SK-N-SH (cell line): Measurements from ENCODE around the gene TSPAN7. TPM values are rescaled to one million over a fixed set of nuclear protein-coding genes. Genes with fewer than 3 reads are reported as not detected.

Experiments used
- CTCF ChIA-PET: fragments of 300-600, 350-600 bp; formaldehyde crosslinking; extraction: SDS; loops from one replicate; lab custom pipeline; 2021; lab: Yijun Ruan, JAX
- POLR2A ChIA-PET: fragments of 350-600 bp; sonication (Branson Sonifier 250); formaldehyde crosslinking; extraction: SDS; loops from one replicate; lab custom pipeline; 2020; ENCODE audit warnings: antibody characterized with exemption, inconsistent platforms; lab: Yijun Ruan, JAX
- DNase-seq: peaks from one replicate; pipeline ENCODE4 v3.0.0; 2012
- H2AFZ ChIP-seq: fragments of 200-600 bp; sonication (generic); 2 replicates; pipeline ENCODE4 v1.8.1; 2016; ENCODE audit warnings: antibody characterized with exemption, mild to moderate bottlenecking, low read depth
- H3F3A ChIP-seq: fragments of 200-600 bp; sonication (generic); replicated peaks from 2 replicates; pipeline ENCODE3; 2016; ENCODE audit warnings: antibody characterized with exemption, mild to moderate bottlenecking; ENCODE audit not compliant: insufficient read depth
- H3K27ac ChIP-seq, 2 experiments: fragments of 200-500 bp in 1 of 2; fragments of 200-600 bp in 1 of 2; sonication (Bioruptor generic) in 1 of 2; sonication (generic), shearing (Covaris generic) in 1 of 2; 2 replicates each; pipeline versions ENCODE4 v1.5.1 to v1.6.1; 2014 to 2016; ENCODE audit warnings: low read depth in 2 of 2, inconsistent platforms in 1 of 2, low read length in 1 of 2, mild to moderate bottlenecking in 1 of 2, mixed read lengths in 1 of 2
- H3K27me3 ChIP-seq: fragments of 200-600 bp; sonication (generic), shearing (Covaris generic); 2 replicates; pipeline ENCODE4 v1.6.1; 2016; ENCODE audit warnings: mixed run types; ENCODE audit not compliant: insufficient read depth
- H3K36me3 ChIP-seq, 2 experiments: fragments of 200-500 bp in 1 of 2; fragments of 200-600 bp in 1 of 2; sonication (Bioruptor generic) in 1 of 2; sonication (generic) in 1 of 2; replicated peaks in 1 of 2; 2 replicates each; pipeline versions ENCODE3 to v1.5.1; 2014 to 2016; ENCODE audit warnings: low read length in 1 of 2, mild to moderate bottlenecking in 1 of 2; ENCODE audit not compliant: insufficient read depth in 2 of 2, control insufficient read depth in 1 of 2
- H3K4me1 ChIP-seq, 2 experiments: fragments of 200-500 bp in 1 of 2; fragments of 200-600 bp in 1 of 2; sonication (Bioruptor generic) in 1 of 2; sonication (generic), shearing (Covaris generic) in 1 of 2; 2 replicates each; pipeline versions ENCODE4 v1.5.1 to v1.6.1; 2014 to 2016; ENCODE audit warnings: low read depth in 1 of 2, low read length in 1 of 2, mixed run types in 1 of 2; ENCODE audit not compliant: insufficient read depth in 2 of 2, control insufficient read depth in 1 of 2
- H3K4me2 ChIP-seq: fragments of 200-600 bp; sonication (generic), shearing (Covaris generic); 2 replicates; pipeline ENCODE4 v1.6.1; 2017; ENCODE audit warnings: mixed run types
- H3K4me3 ChIP-seq, 2 experiments: fragments of 200-500 bp in 1 of 2; fragments of 200-600 bp in 1 of 2; sonication (Bioruptor generic) in 1 of 2; sonication (generic), shearing (Covaris generic) in 1 of 2; 2 replicates each; pipeline versions ENCODE4 v1.5.1 to v1.8.1; 2014 to 2016; ENCODE audit warnings: low read depth in 2 of 2, inconsistent platforms in 1 of 2, low read length in 1 of 2, mild to moderate bottlenecking in 1 of 2, mixed read lengths in 1 of 2, moderate library complexity in 1 of 2
- H3K79me2 ChIP-seq: fragments of 200-600 bp; sonication (generic); 2 replicates; pipeline ENCODE4 v1.8.1; 2017; ENCODE audit warnings: mild to moderate bottlenecking; ENCODE audit not compliant: insufficient read depth
- H3K9ac ChIP-seq: fragments of 200-600 bp; sonication (generic); 2 replicates; pipeline ENCODE4 v1.6.1; 2017; ENCODE audit warnings: mixed run types
- H3K9me2 ChIP-seq: fragments of 200-600 bp; sonication (generic); 2 replicates; pipeline ENCODE4 v1.6.1; 2017; ENCODE audit warnings: mixed run types
- H3K9me3 ChIP-seq: fragments of 200-600 bp; sonication (generic); 2 replicates; pipeline ENCODE4 v1.6.1; 2017; ENCODE audit warnings: mixed run types, mild to moderate bottlenecking, moderate library complexity
- H4K20me1 ChIP-seq: fragments of 200-600 bp; sonication (generic); 2 replicates; pipeline ENCODE4 v1.6.1; 2017; ENCODE audit warnings: mild to moderate bottlenecking, mixed run types; ENCODE audit not compliant: insufficient read depth
- CHD2 ChIP-seq: fragments of 150-350 bp; IDR thresholded peaks from 2 replicates; pipeline ENCODE4 v1.6.1; 2018; ENCODE audit warnings: low read length; ENCODE audit not compliant: partially characterized antibody
- ELF1 ChIP-seq: IDR thresholded peaks from 2 replicates; pipeline ENCODE4 v1.4.0; 2012
- EP300 ChIP-seq, 2 experiments: IDR thresholded peaks; 2 replicates each; pipeline versions ENCODE4 v1.4.0 to v1.6.1; 2012; ENCODE audit warnings: borderline replicate concordance in 1 of 2, low read depth in 1 of 2, low read length in 1 of 2
- FOSL2 ChIP-seq: IDR thresholded peaks from 2 replicates; pipeline ENCODE4 v1.4.0; 2012; ENCODE audit warnings: low read depth, mild to moderate bottlenecking, moderate library complexity, borderline replicate concordance
- FOXJ3 ChIP-seq: sonication (generic); formaldehyde crosslinking; IDR thresholded peaks from 2 replicates; pipeline ENCODE4 v1.5.1; 2020; ENCODE audit warnings: mild to moderate bottlenecking, missing genetic modification reagents
- FOXM1 ChIP-seq: IDR thresholded peaks from 2 replicates; pipeline ENCODE4 v1.4.0; 2012; ENCODE audit warnings: low read depth, mild to moderate bottlenecking
- GABPA ChIP-seq: IDR thresholded peaks from 2 replicates; pipeline ENCODE4 v1.4.0; 2012; ENCODE audit warnings: low read depth, mild to moderate bottlenecking
- GATA2 ChIP-seq: sonication (generic); formaldehyde crosslinking; IDR thresholded peaks from 2 replicates; pipeline ENCODE4 v1.5.0; 2020; ENCODE audit warnings: mild to moderate bottlenecking, missing genetic modification reagents
- JUND ChIP-seq: IDR thresholded peaks from 2 replicates; pipeline ENCODE4 v1.4.0; 2012
- MEF2A ChIP-seq: IDR thresholded peaks from 2 replicates; pipeline ENCODE4 v1.4.0; 2012; ENCODE audit warnings: low read depth, borderline replicate concordance
- NRF1 ChIP-seq: IDR thresholded peaks from 2 replicates; pipeline ENCODE4 v1.6.1; 2012; ENCODE audit warnings: low read depth, mild to moderate bottlenecking, low read length
- PBX3 ChIP-seq: IDR thresholded peaks from 2 replicates; pipeline ENCODE4; 2012
- RAD21 ChIP-seq: IDR thresholded peaks from 2 replicates; pipeline ENCODE4 v1.6.1; 2012; ENCODE audit warnings: mild to moderate bottlenecking, low read length
- RFX5 ChIP-seq: IDR thresholded peaks from 2 replicates; pipeline ENCODE4 v1.6.1; 2012; ENCODE audit warnings: mild to moderate bottlenecking, improper control_type of control experiment, low read length
- RXRA ChIP-seq: IDR thresholded peaks from 2 replicates; pipeline ENCODE4 v1.4.0; 2012; ENCODE audit warnings: low read depth, mild to moderate bottlenecking, borderline replicate concordance
- SIN3A ChIP-seq: IDR thresholded peaks from 2 replicates; pipeline ENCODE4 v1.6.1; 2012; ENCODE audit warnings: low read depth, mild to moderate bottlenecking, low read length, moderate library complexity, borderline replicate concordance
- SMC3 ChIP-seq: IDR thresholded peaks from 2 replicates; pipeline ENCODE4 v1.6.1; 2012; ENCODE audit warnings: low read depth, low read length, improper control_type of control experiment
- TEAD4 ChIP-seq: IDR thresholded peaks from 2 replicates; pipeline ENCODE4 v1.4.0; 2012; ENCODE audit warnings: mild to moderate bottlenecking, borderline replicate concordance; ENCODE audit not compliant: insufficient read depth
- USF2 ChIP-seq: fragments of 150-350 bp; IDR thresholded peaks from 2 replicates; pipeline ENCODE4 v1.6.1; 2017; ENCODE audit warnings: antibody characterized with exemption, low read length, low read depth, borderline replicate concordance
- WGBS: methylation state at CpG from one replicate; pipeline ENCODE4 v1.1.6; 2017; ENCODE audit warnings: low lambda C conversion rate; 5-methylcytosine and 5-hydroxymethylcytosine counted together
- polyA plus RNA-seq, 3 experiments: library from polyadenylated mRNA; depleted of rRNA; stranded (reverse); fragments of >200 nt; gene quantifications; 2 replicates each; pipeline ENCODE4 v1.2.3, GENCODE V29; 2012
- TF ChIP-seq, protein P1 (sequence below): IDR thresholded peaks from 2 replicates; pipeline ENCODE4 v1.4.0; 2012; ENCODE audit warnings: low read depth, borderline replicate concordance
- TF ChIP-seq, protein P2 (sequence below): fragments of 200-600 bp; sonication (generic); IDR thresholded peaks from 2 replicates; pipeline ENCODE4 v1.6.1; 2017; ENCODE audit warnings: antibody characterized with exemption, mild to moderate bottlenecking, moderate library complexity

The TSPAN7 gene
- polyA plus RNA-seq, 1 of the 3 experiments (the other 2 are of a cell fraction) = 0.39 TPM

- ChIA-PET CTCF (interaction anchor here (0.7 to 1.0 kb wide), 2 partner anchors 21 to 110 kb away, joined by 3 to 4 read pairs; no protein-coding TSS in a partner anchor), POLR2A (no interaction called here)
- no peak for TF ChIP-seq CHD2
- TF ChIP-seq GATA2 (CRISPR knock-in tag) = no peak
- TF ChIP-seq RFX5 = no peak
- no peak for TF ChIP-seq ELF1
- no peak for TF ChIP-seq JUND
- no peak for TF ChIP-seq FOXJ3 (CRISPR knock-in tag)
- TF ChIP-seq NRF1 = no peak
- no peak for TF ChIP-seq RAD21
- no peaks in the 10 kb centered on the region for H3K9me3 ChIP-seq
- no peaks in the 10 kb centered on the region for H3K9me2 ChIP-seq
- no peak overlapping the region for H2AFZ ChIP-seq
- H3K4me2 ChIP-seq = no peak overlapping the region
- no peaks in the 10 kb centered on the region for H3K4me1 ChIP-seq
- no peak overlapping the region for H3K9ac ChIP-seq
- H3F3A ChIP-seq = no peaks in the 10 kb centered on the region
- H3K27me3 ChIP-seq = no peaks in the 10 kb centered on the region
- no peak for DNase-seq
- no peak overlapping the region for H3K27ac ChIP-seq
- no peaks in the 10 kb centered on the region for H3K36me3 ChIP-seq
- H4K20me1 ChIP-seq = no peaks in the 10 kb centered on the region
- WGBS = 13% methylated on average over 1 of the region's 1 CpG
- no peak overlapping the region for H3K4me3 ChIP-seq
- no peaks in the 10 kb centered on the region for H3K79me2 ChIP-seq
Measured at GRCh38 chrX:38552721-38553120, 8.6 kb upstream of the TSPAN7 start.

- no peaks in the 10 kb centered on the region for H3K9me2 ChIP-seq
- H2AFZ ChIP-seq = no peak overlapping the region
- H3K36me3 ChIP-seq = no peaks in the 10 kb centered on the region
- H3K4me2 ChIP-seq = no peak overlapping the region
- TF ChIP-seq RXRA = no peak
- TF ChIP-seq TEAD4 = no peak
- no peak for TF ChIP-seq USF2
- TF ChIP-seq SMC3 = no peak
- TF ChIP-seq FOXM1 = no peak
- no peak for TF ChIP-seq PBX3
- no peak for TF ChIP-seq GABPA
- TF ChIP-seq JUND = no peak
- no peak for TF ChIP-seq EP300 (IDR thresholded peaks at IDR 0.05; ENCODE audit: borderline replicate concordance in 1 of 2, low read depth in 1 of 2, low read length in 1 of 2)
- TF ChIP-seq GATA2 (CRISPR knock-in tag) = no peak
- TF ChIP-seq, protein P1, sequence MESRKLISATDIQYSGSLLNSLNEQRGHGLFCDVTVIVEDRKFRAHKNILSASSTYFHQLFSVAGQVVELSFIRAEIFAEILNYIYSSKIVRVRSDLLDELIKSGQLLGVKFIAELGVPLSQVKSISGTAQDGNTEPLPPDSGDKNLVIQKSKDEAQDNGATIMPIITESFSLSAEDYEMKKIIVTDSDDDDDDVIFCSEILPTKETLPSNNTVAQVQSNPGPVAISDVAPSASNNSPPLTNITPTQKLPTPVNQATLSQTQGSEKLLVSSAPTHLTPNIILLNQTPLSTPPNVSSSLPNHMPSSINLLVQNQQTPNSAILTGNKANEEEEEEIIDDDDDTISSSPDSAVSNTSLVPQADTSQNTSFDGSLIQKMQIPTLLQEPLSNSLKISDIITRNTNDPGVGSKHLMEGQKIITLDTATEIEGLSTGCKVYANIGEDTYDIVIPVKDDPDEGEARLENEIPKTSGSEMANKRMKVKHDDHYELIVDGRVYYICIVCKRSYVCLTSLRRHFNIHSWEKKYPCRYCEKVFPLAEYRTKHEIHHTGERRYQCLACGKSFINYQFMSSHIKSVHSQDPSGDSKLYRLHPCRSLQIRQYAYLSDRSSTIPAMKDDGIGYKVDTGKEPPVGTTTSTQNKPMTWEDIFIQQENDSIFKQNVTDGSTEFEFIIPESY = no peak
- TF ChIP-seq FOSL2 = no peak
- TF ChIP-seq ELF1 = no peak
- no peak for TF ChIP-seq FOXJ3 (CRISPR knock-in tag)
- no peak for TF ChIP-seq MEF2A
- no peak for TF ChIP-seq SIN3A
- TF ChIP-seq RAD21 = no peak
- TF ChIP-seq, protein P2, sequence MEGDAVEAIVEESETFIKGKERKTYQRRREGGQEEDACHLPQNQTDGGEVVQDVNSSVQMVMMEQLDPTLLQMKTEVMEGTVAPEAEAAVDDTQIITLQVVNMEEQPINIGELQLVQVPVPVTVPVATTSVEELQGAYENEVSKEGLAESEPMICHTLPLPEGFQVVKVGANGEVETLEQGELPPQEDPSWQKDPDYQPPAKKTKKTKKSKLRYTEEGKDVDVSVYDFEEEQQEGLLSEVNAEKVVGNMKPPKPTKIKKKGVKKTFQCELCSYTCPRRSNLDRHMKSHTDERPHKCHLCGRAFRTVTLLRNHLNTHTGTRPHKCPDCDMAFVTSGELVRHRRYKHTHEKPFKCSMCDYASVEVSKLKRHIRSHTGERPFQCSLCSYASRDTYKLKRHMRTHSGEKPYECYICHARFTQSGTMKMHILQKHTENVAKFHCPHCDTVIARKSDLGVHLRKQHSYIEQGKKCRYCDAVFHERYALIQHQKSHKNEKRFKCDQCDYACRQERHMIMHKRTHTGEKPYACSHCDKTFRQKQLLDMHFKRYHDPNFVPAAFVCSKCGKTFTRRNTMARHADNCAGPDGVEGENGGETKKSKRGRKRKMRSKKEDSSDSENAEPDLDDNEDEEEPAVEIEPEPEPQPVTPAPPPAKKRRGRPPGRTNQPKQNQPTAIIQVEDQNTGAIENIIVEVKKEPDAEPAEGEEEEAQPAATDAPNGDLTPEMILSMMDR = no peak
- ChIA-PET POLR2A (no interaction called here), CTCF (no interaction called here)
- H4K20me1 ChIP-seq = no peaks in the 10 kb centered on the region
- H3F3A ChIP-seq = no peaks in the 10 kb centered on the region
- no peak overlapping the region for H3K4me3 ChIP-seq
- H3K9me3 ChIP-seq = no peaks in the 10 kb centered on the region
- peaks cover 8% of the 10 kb centered on the region; the same call in 1 of the 2 replicates for H3K27me3 ChIP-seq
- 40% methylated on average over 2 of the region's 2 CpGs for WGBS
- no peaks in the 10 kb centered on the region for H3K79me2 ChIP-seq
- H3K4me1 ChIP-seq = peaks cover 0 to 3% of the 10 kb centered on the region in 2 experiments; a peak in 1 of 4 replicates
- H3K9ac ChIP-seq = no peak overlapping the region
- DNase-seq = no peak
- no peak overlapping the region for H3K27ac ChIP-seq
Measured at GRCh38 chrX:38558686-38559085, 2.7 kb upstream of the TSPAN7 start.
